Measurements from ENCODE around the gene EDNRA. TPM values are rescaled to one million over a fixed set of nuclear protein-coding genes. Genes with fewer than 3 reads are reported as not detected.

Gene EDNRA
- total RNA-seq, 1 experiment from 2014 or later: 0.08 TPM

DNA sequence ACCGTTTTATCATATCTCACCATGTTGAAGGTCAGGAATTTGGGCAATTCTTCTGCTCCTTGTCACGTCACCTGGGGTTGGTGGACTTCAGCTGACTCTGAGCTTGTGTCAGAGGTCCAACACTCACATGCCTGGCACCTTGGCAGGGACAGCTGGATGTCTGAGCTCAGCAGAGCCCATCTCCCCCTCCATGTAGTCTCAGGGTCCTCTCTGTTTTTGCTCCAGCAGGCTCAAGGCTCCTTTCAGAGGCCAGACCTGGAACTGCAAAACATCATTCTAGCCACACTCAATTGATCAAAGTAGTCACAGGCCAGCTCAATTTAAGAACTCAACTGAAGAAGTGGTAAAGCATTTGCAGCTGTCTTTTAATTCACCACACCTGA lies 45.4 kb downstream of the EDNRA start:
- DNase-seq (ENCODE audit: low read depth, low spot score): peak; percentile 24
- in situ Hi-C loops (cut with HindIII; ENCODE audit: low pct_unique_long_range_greater_than_20kb, low sequenced_read_pairs): no loop called here

DNA sequence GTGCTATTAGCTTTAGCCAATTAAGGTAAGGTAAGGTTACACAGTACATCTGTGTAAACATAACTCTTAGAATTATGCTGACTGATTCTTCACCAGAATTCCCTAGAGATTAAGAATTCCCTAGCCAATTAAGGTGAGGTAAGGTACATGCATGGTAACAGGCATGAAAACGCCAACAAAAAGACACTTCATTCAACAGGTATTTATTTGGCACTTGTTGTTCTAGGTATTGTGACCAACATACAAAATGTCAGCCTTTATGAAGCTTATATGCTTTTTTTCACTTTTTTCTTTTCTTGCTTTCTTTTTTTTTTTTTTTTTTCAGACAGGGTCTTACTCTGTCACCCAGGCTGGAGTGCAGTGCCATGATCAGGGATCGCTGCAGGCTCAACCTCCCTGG lies 47.2 kb downstream of the EDNRA start:
- DNase-seq (ENCODE audit: low read depth, low spot score): no peak
- in situ Hi-C loops (cut with HindIII; ENCODE audit: low pct_unique_long_range_greater_than_20kb, low sequenced_read_pairs): no loop called here

DNA sequence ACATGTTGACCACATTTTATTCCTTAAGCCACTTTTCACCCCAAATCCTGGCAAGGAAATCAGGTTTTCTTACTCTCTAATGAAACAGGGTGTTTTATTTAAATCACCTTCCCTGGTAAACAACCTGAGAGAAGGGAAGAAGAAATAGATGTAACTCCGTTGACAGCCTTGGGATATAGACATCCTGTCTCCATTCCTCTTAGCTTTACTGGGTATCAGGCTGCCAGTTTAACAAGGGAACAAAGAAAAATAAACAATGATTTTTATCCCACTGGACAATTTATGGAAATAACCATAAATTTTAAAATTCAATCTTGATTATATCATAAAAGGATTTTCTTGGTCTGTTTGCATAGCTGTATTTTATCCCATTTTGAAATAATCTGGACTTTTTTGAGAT lies 49.2 kb downstream of the EDNRA start:
- in situ Hi-C loops (cut with HindIII; ENCODE audit: low pct_unique_long_range_greater_than_20kb, low sequenced_read_pairs): no loop called here
- DNase-seq (ENCODE audit: low read depth, low spot score): no peak

DNA sequence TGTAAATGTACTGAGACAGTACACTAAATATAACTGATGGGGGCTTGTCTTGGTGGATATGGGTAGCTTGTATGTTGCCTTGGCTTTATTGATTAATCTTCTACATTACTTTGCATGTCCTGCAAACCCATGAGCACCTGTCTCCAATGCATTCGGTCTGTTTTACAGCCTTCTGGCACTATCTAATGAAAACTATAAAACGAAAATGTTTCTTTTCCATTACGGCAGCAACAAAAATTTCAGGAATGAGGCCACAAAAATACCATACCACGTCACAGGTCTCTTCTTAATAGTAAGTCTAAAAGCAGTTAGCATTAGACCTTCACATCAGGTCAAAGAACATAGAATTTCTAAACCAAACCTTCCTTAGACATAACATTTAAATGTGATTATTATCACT lies 49.8 kb downstream of the EDNRA start:
- in situ Hi-C loops (cut with HindIII; ENCODE audit: low pct_unique_long_range_greater_than_20kb, low sequenced_read_pairs): no loop called here
- DNase-seq (ENCODE audit: low read depth, low spot score): no peak

DNA sequence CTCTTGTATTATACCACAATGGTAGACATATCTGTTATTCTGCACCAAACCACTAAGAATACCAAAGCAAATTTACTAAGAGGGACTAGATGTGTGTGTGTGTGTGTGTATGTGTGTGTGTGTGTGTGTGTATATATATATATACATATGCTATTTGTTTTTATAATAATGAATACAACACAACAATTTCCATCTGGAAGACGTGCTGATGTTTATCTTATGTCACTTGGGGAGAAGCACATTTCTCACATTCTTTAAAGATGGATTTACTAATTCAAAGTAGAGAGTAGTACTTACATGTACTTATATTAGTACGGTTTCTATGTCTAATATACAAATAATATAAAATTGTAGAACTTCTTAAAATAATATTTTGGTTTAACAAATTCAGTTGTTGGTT lies 52.0 kb downstream of the EDNRA start:
- no peak for DNase-seq (ENCODE audit: low read depth, low spot score)
- in situ Hi-C loops (cut with HindIII; ENCODE audit: low pct_unique_long_range_greater_than_20kb, low sequenced_read_pairs): no loop called here

DNA sequence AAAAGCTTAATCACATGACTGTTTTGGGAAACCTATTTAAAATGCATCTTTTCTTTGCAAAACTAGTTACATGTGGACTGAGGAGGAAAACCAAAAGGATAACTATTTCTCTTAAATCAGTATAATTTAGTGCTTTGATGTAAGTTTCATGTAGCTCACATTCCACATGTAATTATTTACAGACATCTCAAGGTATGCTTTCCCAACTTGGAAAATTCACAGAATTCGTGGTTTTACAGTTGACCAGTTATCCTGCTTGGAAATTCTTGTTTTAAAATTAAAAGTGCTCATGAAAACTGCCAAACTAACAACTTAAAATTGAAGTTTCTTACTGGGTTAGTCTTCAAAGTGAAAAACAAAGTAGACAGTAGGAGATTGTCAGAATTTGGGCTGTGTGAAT lies 52.4 kb downstream of the EDNRA start:
- DNase-seq (ENCODE audit: low read depth, low spot score): no peak
- in situ Hi-C loops (cut with HindIII; ENCODE audit: low pct_unique_long_range_greater_than_20kb, low sequenced_read_pairs): no loop called here

DNA sequence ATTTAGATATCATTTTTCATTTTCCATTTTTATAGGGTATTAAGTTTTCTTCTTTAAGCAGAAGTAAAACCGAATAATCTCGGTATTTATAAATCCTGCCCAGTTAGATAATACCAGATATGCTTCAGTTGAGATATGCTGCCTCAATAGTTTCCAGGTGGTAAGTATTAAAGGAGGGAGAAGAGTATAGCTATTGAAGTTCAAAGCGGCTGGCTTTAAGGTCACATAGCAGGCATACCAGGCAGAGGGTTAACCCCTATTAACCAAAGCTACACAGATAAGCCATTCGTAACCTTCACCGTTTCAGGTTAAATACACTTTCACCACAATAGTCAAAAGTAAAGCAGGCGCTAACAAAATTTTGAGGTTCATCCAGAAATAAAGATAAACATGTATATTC lies 54.2 kb downstream of the EDNRA start:
- in situ Hi-C loops (cut with HindIII; ENCODE audit: low pct_unique_long_range_greater_than_20kb, low sequenced_read_pairs): no loop called here

DNA sequence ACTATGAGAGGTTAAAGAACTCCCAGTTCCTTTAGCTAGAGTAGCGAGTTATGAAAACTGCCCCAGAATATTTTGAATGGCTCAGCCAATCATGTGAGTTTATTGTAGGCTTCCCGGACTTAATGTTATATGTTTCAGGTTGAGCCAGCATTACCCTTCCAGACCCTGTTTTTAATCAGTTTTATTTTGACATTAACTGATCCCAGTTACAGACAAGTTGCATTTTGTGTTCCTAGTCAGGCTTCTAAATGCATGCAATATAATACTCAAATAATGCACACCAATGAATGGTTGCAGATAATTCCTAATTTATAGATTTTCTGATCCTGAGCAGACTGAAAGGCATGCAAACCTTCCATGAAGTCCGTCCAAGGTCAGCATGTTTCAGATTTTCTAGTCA lies 57.8 kb downstream of the EDNRA start:
- DNase-seq (ENCODE audit: low read depth, low spot score): no peak
- in situ Hi-C loops (cut with HindIII; ENCODE audit: low pct_unique_long_range_greater_than_20kb, low sequenced_read_pairs): no loop called here

More for the DNA sequence above, 54.2 kb downstream of the EDNRA start:
- DNase-seq (ENCODE audit: low read depth, low spot score): no peak

DNA sequence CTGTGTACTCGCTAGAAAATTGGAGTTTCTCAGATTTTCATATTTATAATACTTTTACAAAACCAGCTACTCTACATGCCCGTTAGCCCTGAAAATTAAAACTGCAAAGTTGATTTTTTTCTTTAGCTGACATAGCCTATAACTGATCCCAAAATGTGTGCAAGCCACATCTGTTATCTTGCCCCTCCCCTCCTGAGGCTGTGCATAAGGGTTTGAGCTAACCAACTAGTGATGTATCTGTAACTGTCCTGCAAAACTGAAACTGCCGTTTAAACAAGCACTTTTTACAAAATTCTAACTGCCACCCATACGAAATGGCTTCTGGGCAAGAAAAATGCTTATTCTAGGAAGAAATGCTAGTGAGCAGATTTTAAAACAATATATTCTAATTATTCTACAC lies 59.1 kb downstream of the EDNRA start:
- DNase-seq (ENCODE audit: low read depth, low spot score): no peak
- in situ Hi-C loops (cut with HindIII; ENCODE audit: low pct_unique_long_range_greater_than_20kb, low sequenced_read_pairs): no loop called here

DNA sequence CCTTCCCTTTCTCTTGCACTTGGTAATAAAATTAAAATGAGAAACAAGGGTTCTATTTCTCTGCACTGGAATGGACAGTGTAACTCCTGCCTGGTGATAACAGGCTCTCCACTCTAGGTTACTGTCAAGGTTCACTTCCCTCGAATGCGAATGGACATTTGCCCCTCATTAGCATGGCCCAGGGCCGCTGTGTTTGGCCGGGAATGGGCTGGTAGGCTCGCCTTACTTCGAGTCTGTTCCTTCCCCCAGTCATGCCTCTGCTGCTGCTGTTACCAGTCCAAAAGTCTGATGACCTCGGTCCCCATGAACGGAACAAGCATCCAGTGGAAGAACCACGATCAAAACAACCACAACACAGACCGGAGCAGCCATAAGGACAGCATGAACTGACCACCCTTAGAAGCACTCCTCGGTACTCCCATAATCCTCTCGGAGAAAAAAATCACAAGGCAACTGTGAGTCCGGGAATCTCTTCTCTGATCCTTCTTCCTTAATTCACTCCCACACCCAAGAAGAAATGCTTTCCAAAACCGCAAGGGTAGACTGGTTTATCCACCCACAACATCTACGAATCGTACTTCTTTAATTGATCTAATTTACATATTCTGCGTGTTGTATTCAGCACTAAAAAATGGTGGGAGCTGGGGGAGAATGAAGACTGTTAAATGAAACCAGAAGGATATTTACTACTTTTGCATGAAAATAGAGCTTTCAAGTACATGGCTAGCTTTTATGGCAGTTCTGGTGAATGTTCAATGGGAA lies 61.5 kb downstream of the EDNRA start:
- DNase-seq (ENCODE audit: low read depth, low spot score): no peak
- in situ Hi-C loops (cut with HindIII; ENCODE audit: low pct_unique_long_range_greater_than_20kb, low sequenced_read_pairs): no loop called here

DNA sequence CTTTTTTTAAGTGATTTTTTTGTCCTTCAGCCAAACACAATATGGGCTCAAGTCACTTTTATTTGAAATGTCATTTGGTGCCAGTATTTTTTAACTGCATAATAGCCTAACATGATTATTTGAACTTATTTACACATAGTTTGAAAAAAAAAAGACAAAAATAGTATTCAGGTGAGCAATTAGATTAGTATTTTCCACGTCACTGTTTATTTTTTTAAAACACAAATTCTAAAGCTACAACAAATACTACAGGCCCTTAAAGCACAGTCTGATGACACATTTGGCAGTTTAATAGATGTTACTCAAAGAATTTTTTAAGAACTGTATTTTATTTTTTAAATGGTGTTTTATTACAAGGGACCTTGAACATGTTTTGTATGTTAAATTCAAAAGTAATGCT lies 62.1 kb downstream of the EDNRA start:
- DNase-seq (ENCODE audit: low read depth, low spot score): no peak
- in situ Hi-C loops (cut with HindIII; ENCODE audit: low pct_unique_long_range_greater_than_20kb, low sequenced_read_pairs): no loop called here

DNA sequence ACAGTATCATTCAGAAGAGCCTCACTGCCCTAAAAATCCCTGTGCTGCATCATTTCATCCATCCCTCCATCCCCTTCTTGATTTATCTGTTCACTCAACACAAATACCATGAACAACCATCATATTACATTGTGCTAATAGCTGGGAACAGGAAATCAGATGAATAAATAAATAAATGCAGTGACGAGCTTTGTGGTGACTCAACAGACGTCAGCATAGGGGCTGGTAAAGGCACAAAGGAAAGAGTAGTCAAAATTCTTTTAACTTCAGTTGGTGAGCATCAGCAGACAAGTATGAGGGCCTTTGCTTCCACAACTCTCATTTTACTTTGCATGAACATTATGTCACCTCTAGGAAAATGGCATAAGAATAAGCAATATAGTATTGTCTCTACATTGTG lies 65.5 kb downstream of the EDNRA start:
- DNase-seq (ENCODE audit: low read depth, low spot score): peak; percentile 28
- in situ Hi-C loops (cut with HindIII; ENCODE audit: low pct_unique_long_range_greater_than_20kb, low sequenced_read_pairs): no loop called here

DNA sequence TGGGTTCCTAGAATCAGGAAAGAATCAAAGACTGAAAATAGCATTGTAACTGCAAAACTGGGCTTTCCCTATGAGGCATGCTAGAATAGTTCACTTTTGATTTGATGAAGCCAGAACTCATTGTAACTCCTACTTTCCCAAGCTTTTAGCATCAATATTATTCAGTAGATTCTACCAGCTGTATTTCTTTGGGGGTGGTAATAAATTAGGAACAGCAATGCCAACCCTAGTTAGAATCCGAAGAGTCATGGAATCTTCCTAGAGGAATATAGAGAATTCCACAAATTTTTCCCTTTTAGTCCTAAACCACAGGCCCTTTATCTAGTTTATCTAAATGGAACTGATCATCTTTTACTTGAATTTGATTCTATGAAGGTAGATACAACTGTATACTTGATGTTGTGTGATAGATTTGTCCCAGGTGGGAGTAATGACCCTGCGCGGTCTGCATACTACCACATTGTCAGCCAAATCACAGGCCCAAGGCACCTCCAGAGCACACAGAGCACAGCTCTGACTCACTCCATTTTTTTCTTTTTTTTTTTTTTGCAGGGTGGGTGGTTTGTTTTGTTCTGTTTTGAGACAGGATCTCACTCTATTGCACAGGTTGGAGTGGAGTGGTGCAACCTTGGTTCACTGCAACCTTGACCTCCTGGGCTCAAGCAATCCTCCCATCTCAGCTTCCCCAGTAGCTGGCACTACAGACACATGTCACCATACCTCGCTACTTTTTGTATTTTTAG lies 66.6 kb downstream of the EDNRA start:
- in situ Hi-C loops (cut with HindIII; ENCODE audit: low pct_unique_long_range_greater_than_20kb, low sequenced_read_pairs): no loop called here
- DNase-seq (ENCODE audit: low read depth, low spot score): no peak

DNA sequence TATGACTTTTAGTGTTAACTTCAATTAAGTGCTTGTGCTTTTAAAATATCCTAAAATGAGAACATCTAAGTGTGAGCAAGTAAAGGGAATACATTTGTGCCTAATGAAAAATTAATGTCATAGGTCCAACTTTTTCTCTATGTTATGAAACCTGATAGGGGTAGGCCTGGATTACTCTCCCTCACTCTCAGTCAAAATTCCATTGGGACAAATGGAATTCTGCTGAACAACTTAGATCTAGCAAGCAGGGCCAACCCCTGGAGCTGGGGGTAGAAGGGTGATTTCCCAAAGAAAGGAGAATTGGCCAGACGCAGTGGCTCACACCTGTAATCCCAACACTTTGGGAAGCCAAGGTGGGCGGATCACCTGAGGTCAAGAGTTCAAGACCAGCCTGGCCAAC lies 67.4 kb downstream of the EDNRA start:
- in situ Hi-C loops (cut with HindIII; ENCODE audit: low pct_unique_long_range_greater_than_20kb, low sequenced_read_pairs): no loop called here

DNA sequence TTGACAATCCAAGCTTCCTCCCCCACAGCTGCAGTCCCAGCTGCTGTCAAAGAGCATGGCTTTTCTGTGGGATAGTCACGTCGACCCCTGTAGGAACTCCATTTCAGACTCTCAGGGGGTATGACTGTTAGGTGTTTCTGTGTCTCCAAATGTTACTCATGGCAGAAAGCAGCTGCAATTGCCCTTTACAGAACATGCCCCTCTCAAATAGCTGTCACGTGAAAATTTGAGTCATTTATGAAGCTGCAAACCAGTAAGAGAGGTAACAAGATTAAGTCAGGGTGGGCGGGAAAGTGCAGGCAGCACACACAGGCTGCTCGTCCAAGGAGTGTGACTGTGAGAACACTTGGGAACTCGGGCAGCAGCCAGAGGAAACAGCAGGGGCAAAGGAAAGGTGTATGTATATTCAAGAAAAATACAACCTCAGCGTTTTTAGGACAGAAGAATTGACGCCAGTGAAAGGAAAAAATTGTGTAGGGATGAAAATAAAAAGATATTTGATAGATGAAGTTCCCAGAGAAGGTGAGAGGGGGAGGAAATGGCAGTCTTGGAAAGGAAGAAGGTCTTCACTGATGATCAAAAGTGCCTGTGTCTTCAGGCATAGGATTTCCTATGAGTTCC lies 69.8 kb downstream of the EDNRA start:
- DNase-seq (ENCODE audit: low read depth, low spot score): peak; percentile 12
- in situ Hi-C loops (cut with HindIII; ENCODE audit: low pct_unique_long_range_greater_than_20kb, low sequenced_read_pairs): no loop called here

More for the DNA sequence above, 67.4 kb downstream of the EDNRA start:
- DNase-seq (ENCODE audit: low read depth, low spot score): no peak

DNA sequence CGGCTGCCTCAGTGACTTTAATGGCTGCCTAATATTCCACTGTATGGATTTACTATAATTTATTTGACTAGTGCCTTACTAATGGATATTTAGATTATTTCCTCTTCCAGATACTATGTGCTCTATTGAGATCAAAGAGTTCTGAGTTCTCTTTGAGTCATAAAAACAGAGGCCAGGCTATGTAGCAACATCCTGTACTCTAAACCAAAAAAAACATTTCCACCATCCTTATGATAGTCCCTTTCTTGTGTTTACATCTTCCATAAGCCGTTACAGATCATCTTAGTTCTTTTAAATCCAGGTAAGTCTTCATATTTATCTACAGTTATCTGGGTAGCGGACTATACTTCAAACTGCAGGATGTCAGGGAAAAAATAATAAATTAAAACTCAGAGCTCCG lies 79.7 kb downstream of the EDNRA start:
- DNase-seq (ENCODE audit: low read depth, low spot score): no peak
- in situ Hi-C loops (cut with HindIII; ENCODE audit: low pct_unique_long_range_greater_than_20kb, low sequenced_read_pairs): no loop called here

DNA sequence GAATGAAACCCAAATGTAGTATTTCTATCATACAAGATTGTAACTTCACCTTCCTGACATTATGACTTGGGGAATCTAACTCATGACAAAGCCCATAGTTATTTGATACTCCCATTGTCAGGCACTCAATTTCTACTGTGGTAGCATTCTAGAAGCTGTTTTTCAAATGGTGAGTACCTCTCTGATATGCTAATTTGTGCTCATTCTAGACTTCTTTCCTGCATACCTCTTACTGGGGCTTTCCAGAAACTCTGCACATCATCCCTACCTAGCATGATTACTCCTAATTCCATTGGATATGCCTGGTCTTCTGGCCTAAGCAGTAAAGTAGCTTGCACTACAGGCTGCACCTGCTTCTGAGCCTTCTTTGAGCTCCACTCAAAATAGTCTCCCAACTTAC lies 85.9 kb downstream of the EDNRA start:
- in situ Hi-C loops (cut with HindIII; ENCODE audit: low pct_unique_long_range_greater_than_20kb, low sequenced_read_pairs): no loop called here
- DNase-seq (ENCODE audit: low read depth, low spot score): no peak

DNA sequence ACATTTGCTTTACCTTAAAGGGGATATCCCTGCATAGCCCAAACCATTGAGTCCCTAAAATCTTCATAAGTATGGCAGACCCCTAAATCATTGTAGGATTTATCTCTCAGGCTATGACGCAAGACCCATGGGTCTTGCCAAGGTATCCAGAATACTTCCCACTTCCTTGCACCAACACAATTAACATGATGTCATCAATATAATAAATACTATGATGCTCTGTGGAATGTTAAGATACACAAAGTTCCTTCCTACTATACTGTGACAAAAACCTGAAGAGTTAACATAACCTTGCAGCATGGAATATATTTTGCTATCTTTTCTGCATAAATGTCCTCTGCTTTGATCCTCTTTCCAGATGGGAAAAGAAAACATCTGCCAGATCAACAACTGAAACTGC lies 86.4 kb downstream of the EDNRA start:
- no peak for DNase-seq (ENCODE audit: low read depth, low spot score)
- in situ Hi-C loops (cut with HindIII; ENCODE audit: low pct_unique_long_range_greater_than_20kb, low sequenced_read_pairs): no loop called here

DNA sequence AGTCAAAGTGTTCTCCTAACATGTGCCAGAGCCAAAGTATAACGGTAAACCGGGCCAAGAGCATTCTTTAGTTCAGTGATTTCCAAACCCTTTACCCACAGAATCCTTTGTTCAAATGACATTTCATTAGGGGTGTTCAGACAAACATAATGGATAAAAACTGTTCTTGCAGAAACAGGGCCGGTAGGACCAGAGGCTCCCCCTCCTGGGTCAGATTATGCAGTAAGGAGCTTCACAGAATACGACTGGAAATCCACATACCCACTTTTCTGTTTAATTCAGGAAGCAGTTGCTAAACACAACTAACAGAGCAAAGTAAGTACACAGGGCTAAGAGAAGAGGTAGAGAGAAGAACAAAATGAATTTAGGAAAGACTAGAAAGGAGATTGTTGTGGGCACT lies 89.7 kb downstream of the EDNRA start:
- in situ Hi-C loops (cut with HindIII; ENCODE audit: low pct_unique_long_range_greater_than_20kb, low sequenced_read_pairs): no loop called here
- no peak for DNase-seq (ENCODE audit: low read depth, low spot score)
